T-helper 2 cell treated with Interferon-gamma antibody and Interleukin-4, amounts not matched to agents 100 ng/mL and 5 ng/mL, for 36 hours (primary cell): ENCODE measurements around the gene HSF2. TPM values are rescaled to one million over a fixed set of nuclear protein-coding genes. Genes with fewer than 3 reads are reported as not detected.

Experiments used
- intact Hi-C: fragments of 100-400 bp; cut with micrococcal nuclease; formaldehyde crosslinking; loops from one replicate; pipeline ENCODE4 v1.15.1; 2023
- total RNA-seq: library from RNA; stranded (reverse); gene quantifications from 2 replicates; pipeline ENCODE4 v1.2.3, GENCODE V29; 2022

The HSF2 gene
- total RNA-seq, 1 donor from 2014 or later, result 12.8 TPM

DNA sequence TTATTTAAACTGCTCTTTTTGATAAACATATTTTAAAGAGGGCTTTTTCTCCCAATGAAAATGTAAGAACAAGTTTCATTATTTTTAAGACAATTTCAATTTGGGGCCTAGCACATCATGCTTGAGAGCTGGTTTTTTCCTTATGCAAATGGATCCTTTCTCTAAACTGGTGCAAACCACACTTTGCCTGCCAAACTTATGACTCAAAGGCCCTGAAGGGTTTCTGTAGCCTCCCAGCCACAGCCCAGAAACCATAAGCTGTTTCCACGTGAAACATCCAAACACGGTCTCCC, 451 bp upstream of the HSF2 start:
- intact Hi-C loops, result loop anchor here (1.0 kb wide), 5 partner anchors 9 to 1065 kb away; partner anchors contain the start of genes PKIB, SERINC1 and TBC1D32

- intact Hi-C loops, result no loop called here
These were observed 634 bp downstream of the HSF2 start for GRCh38 chr6:122400121-122400450.

DNA sequence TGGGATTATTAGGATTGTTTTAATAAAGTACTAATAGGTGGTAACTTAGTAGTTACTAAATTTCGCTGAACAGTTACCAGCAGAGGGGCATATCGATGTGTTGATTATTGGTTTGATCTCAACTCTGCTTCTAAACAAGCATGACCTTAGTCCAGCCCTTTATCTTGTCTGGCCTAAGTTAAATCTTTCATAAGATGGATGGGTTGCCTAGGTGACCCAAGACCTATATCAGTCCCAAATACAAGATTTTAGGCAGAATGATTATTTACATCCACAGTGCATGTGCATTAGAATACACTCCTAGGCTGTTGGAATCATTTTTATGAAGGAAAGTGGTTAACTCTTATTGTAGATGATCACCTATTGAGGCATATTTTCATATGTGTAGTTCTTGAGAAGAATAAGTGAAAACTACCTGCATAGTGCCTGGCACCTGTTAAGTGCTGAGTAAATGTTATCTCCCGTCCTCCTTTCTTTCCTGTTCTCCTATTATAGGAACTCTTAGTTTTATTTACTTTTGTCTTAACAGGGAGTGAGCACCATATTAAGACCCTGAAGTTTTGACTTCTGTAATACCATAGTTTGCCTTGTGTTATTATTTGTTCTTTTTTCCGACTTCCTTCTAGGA, 1.1 kb downstream of the HSF2 start:
- intact Hi-C loops, result no loop called here

DNA sequence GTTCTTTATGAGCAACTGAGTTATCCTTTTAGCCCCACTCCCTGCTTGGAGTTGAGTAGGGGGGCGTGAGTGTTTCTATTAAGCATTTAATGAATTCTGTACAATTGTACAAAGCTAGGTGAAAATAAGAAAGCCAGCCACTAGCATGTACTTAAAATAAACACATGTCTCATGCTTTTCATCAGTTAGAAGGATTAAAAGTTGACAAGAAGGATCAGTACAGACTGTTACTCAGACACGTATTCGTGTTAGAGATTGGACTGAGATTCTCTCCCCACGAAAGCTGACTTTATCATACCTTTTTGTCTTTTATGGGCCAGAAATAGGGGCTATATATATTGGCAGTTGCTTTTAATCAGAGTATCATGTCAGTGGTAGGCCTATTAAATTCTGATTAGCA, 1.7 kb downstream of the HSF2 start:
- intact Hi-C loops, result no loop called here

DNA sequence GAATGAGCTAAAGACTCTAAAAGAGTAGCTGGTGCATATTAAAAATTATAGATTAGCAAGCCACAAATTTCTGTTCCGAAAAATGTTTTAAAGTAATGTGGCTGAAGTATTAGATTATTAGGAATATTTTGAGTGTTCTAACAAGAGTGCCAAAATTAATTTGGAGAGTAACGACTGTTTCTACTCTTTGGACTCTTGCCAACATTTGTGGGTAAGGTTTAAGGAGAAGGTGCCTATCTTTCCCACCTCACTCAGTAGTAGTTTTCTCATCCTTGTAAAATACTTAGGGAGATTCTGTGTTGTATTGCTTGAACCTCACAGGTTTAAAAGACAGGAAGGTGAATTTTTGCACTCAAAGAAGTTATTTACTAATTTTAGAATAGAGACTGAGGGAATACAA, 5.0 kb downstream of the HSF2 start:
- intact Hi-C loops, result no loop called here

DNA sequence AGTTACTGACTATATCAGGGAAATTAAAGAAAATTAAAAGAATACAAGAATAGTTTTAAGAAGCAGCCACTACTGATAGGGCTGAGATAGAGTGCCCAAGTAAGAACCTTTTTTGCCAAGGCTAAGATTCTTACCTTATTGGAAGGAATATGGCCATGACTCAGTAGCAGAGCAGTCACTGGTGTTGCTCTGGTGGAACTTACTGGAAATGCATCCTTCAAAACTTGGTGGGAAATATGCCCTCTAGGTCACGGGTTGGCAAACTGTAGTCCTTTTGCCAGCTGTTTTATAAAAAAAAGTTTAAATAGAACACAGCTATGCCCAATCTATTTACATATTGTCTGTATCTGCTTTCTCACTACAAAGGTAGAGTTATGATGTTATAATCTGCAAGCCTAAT, 6.0 kb downstream of the HSF2 start:
- intact Hi-C loops, result no loop called here

- intact Hi-C loops, result no loop called here
These were observed 6.7 kb downstream of the HSF2 start for GRCh38 chr6:122406187-122406586.

- intact Hi-C loops, result loop anchor here (1.0 kb wide), 1 partner anchor 8 kb away; the partner anchor contains the start of gene HSF2
These were observed 8.3 kb downstream of the HSF2 start for GRCh38 chr6:122407712-122408111.

GRCh38 chr6:122408240-122408639, 8.8 kb downstream of the HSF2 start:
- intact Hi-C loops, result loop anchor here (1.0 kb wide), 1 partner anchor 9 kb away; the partner anchor contains the start of gene HSF2

DNA sequence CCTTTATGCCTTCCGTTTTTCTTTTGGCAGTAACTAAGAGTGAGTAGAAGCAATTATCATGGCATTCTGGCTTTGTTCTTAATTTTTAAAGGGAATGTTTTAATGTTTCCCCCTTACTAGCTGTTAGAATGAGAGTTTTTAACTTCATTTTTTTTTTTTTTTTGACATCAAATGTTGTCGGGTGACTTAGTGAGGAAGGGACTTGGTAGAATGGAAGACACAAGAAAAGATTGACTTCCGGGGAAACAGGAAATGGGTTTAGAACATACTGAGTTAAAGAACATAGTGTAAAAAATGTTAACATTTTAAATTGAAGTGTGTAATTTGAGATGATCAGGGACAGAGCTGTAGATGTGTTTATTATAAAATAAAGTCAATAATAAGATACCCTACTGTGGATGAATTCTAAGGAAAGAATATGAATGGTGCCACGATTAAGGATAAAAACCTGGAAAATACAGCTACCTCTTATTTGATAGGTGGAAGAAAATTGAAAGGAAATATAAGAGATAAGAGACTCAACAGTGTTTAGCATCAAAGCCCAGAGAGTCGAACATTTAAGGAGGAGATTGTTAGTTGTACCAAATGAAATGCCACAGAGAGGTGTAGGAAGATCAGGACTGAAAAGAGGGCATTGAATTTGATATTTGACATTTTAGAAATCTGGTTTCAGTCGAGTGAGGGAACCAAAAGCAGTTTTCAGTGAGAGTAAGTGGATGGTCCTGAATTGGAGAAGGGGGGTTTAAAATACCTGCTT, 9.4 kb downstream of the HSF2 start:
- intact Hi-C loops, result loop anchor here (1.0 kb wide), 1 partner anchor 10 kb away; the partner anchor contains the start of gene HSF2

DNA sequence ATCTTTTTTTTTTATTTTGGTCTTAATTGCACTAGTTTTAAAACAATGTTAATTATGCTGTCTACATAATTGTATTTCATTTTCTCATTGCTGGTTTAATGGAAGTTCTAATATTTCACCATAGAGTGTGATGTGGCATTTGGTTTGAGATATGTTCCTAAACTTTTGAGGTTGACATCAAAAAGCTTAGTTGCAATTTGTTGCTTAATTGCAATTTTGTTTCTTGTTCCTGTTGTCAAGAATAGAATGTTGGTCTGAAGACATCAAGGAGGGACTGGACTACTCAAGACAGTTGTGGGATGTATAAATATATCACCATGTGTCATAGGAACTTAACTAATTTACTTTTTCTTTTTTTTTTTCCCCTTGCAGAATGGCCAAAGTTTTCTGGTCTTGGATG, 12.5 kb downstream of the HSF2 start:
- intact Hi-C loops, result no loop called here

DNA sequence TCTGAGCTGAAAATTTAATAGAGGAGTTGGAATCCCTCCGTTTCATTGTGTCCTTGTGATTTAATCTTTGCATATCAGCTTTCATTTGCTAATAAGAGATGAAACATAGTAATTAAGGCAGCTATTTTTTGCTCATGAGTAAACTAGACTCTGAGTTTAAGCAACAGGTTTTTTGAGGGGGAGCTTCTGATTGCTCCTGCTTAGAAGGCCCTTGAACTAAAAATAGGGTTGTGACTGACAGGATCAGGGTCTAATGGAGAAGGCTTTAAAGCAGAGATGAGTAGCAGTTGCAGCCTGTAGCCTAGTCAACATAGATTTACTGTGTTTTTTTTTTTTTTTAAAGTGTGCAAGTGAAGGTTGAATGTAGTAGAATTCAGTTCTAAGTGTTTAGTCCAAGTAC, 17.4 kb downstream of the HSF2 start:
- intact Hi-C loops, result no loop called here

GRCh38 chr6:122422003-122422402, 22.6 kb downstream of the HSF2 start:
- intact Hi-C loops, result no loop called here

GRCh38 chr6:122422614-122423267, 23.3 kb downstream of the HSF2 start:
- intact Hi-C loops, result no loop called here

DNA sequence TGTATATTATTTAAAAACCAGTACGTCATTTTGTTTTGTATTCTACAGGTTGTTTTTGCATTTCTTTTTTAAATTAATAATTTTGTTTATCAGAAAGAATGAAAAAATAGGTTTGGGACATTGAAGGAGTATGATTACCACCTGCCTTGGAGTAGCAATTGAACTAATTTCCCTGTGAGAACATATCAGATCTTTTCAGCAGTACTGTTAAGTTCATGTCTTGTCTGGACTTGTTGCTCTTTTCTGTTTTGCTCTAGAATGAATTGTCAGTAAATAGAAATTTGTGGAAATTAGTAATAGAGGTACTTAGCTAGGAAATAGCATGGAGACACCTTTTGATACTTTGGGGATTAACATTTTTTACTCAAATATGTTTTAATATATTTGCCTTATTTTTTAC, 24.3 kb downstream of the HSF2 start:
- intact Hi-C loops, result no loop called here

DNA sequence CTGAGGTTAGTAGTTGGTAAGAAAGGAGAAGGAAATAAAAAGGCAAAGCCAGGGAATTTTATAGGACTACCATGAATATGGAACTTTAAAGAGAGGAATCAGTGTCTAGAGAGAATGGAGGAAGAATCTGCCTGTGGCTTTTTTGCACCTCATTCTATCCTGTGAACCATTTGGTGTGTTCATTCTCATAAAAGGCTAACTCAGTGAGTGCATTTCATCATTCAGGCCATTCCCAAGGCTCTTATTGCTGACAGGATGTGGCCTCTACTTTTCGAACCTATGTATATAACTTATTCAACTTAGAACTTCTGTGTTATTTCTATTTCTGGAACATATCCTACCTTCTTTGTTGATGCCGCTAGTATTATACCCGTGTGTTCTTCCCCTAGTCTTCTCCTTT, 27.1 kb downstream of the HSF2 start:
- intact Hi-C loops, result no loop called here

- intact Hi-C loops, result no loop called here
These were observed 29.3 kb downstream of the HSF2 start for GRCh38 chr6:122428781-122429180.

DNA sequence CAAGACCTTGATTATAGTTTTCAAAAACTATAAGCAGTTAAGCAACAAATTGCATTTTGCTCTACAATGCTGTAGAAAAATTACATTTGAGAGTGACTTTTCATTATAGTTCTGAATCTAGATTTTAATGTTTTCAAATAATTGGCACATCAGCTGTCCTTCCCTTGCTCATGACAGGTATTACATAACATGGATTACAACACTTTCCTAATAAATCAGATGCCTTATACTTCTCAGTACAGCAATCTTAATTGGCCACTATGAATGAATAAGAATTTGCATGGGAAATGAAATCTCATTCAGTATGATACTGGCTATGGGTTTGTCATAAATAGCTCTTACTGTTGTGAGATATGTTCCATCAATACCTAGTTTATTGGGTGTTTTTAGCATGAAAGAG, 29.9 kb downstream of the HSF2 start:
- intact Hi-C loops, result no loop called here

DNA sequence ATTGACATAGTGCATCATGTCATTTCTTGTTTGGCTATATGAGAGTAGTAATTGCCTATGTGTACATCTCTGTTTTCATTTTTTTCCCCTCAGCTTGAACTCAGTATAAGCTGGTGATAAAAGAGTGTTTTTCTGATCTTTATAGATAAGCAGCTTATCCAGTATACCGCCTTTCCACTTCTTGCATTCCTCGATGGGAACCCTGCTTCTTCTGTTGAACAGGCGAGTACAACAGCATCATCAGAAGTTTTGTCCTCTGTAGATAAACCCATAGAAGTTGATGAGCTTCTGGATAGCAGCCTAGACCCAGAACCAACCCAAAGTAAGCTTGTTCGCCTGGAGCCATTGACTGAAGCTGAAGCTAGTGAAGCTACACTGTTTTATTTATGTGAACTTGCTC, 32.3 kb downstream of the HSF2 start:
- intact Hi-C loops, result no loop called here

- intact Hi-C loops, result no loop called here
These were observed 33.4 kb downstream of the HSF2 start for GRCh38 chr6:122432816-122433215.

- intact Hi-C loops, result no loop called here
These were observed 39.5 kb downstream of the HSF2 start for GRCh38 chr6:122438975-122439374.

GRCh38 chr6:122445274-122445673, 45.8 kb downstream of the HSF2 start:
- intact Hi-C loops, result no loop called here

DNA sequence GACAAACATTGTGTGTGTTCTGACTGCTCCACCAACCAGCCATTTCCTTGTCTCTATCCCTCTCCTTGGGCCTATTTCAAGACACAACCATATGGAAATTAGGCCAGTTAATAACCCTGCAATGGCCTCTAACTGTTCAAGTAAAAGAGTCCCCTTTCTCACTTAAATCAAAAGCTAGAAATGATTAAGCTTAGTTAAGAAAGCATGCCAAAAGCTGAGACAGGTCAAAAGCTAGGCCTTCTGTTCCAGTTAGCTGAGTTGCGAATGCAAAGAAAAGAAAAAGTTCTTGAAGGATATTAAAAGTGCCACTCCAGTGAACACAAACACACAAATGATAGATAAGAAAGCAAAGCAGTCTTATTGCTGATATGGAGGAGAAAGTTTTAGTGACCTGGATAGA, 49.6 kb downstream of the HSF2 start:
- intact Hi-C loops, result no loop called here
